Urinary bladder (tissue), 4 donors: ENCODE results near the gene PRKD1. TPM values are rescaled to one million over a fixed set of nuclear protein-coding genes. Genes with fewer than 3 reads are reported as not detected.

Experiments
- DNase-seq: peaks from one replicate; pipeline ENCODE4 v3.0.0-alpha.2; 2015; ENCODE audit errors: extremely low spot score
- H3K27ac ChIP-seq: one replicate; pipeline ENCODE4 v1.5.1; 2013; ENCODE audit warnings: low read depth, mild to moderate bottlenecking, moderate library complexity
- H3K36me3 ChIP-seq: one replicate; pipeline ENCODE4 v1.6.1; 2013; ENCODE audit warnings: mild to moderate bottlenecking, moderate library complexity; ENCODE audit not compliant: insufficient read depth
- H3K4me1 ChIP-seq: one replicate; pipeline ENCODE4 v1.6.1; 2013; ENCODE audit warnings: mild to moderate bottlenecking, moderate library complexity; ENCODE audit not compliant: insufficient read depth
- H3K4me3 ChIP-seq: one replicate; pipeline ENCODE4 v1.5.1; 2013; ENCODE audit warnings: low read depth, low read length
- WGBS: extraction: QIAGEN DNeasy Blood & Tissue Kit; methylation state at CpG from one replicate; pipeline ENCODE4 v1.1.7; 2013; 5-methylcytosine and 5-hydroxymethylcytosine counted together
- polyA plus RNA-seq: library from polyadenylated mRNA; stranded (reverse); fragments of 200-250 nt; gene quantifications from one replicate; pipeline ENCODE4 v1.2.3, GENCODE V29; 2013
- total RNA-seq: library from RNA; depleted of rRNA; stranded (reverse); fragments of >200 nt; gene quantifications from one replicate; pipeline ENCODE4 v1.2.3, GENCODE V29; 2014
- donor health status: healthy with polysubstance abuse.
- donor health status: healthy.

The PRKD1 gene
- total and polyA plus RNA-seq, 2 donors: 17.7 to 27.7 TPM

GRCh38 chr14:29674566-29675285 lies 252.9 kb downstream of the PRKD1 start:
- 92% methylated on average over 7 of the region's 7 CpGs for WGBS

DNA sequence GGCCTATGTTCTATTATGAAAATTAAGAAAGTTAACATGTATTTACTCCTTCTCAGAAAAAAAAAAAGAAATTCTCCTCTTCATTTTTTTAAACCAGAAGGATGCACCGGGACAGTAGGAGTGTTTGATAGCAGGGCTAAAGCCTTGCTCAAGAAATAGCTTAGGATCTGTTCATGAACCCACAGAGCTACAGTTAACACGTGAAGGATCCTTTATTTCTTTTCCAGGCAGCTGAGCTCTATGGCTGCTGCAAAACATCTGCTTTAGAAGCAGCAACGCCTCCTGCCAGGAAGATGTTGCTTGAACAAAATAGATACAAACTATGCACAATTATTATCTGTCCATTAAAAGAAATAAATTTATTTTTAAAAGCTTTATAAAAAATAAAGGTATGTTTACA lies 254.8 kb downstream of the PRKD1 start:
- 45% methylated on average over 3 of the region's 3 CpGs for WGBS
- Histone ChIP-seq H3K27ac (no peak overlapping the region), H3K4me1 (no peaks in the 10 kb centered on the region), H3K36me3 (no peaks in the 10 kb centered on the region), H3K4me3 (no peak overlapping the region)
- no peak for DNase-seq

More at GRCh38 chr14:29674566-29675285, 252.9 kb downstream of the PRKD1 start:
- no peaks in the 10 kb centered on the region for H3K36me3 ChIP-seq
- DNase-seq: no peak
- no peak overlapping the region for H3K4me3 ChIP-seq
- no peaks in the 10 kb centered on the region for H3K4me1 ChIP-seq
- H3K27ac ChIP-seq: no peak overlapping the region

GRCh38 chr14:29671034-29671433 lies 256.6 kb downstream of the PRKD1 start:
- Histone ChIP-seq H3K4me1 (no peaks in the 10 kb centered on the region), H3K4me3 (no peak overlapping the region), H3K36me3 (no peaks in the 10 kb centered on the region), H3K27ac (no peak overlapping the region)
- 57% methylated on average over 1 of the region's 1 CpG for WGBS
- DNase-seq: no peak

DNA sequence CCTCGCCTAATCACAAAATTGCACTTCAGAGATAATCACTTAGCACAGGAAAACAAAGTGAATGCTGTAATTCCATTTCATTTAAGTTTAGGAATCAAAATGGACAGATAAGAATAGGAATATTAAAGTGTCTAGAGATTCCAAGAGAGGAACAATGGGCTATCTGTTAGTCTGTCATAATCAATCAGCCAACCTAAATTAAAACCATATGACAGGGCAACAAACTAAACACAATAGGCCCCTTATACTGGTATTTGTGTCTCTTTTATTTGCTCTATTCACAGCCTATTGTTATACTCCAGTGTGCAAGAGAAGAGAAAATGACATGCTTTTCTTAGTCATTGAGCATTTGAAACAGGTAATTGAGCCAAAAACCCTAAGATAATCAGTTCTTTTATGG lies 259.4 kb downstream of the PRKD1 start:
- Histone ChIP-seq H3K4me1 (no peaks in the 10 kb centered on the region), H3K36me3 (no peaks in the 10 kb centered on the region), H3K27ac (no peak overlapping the region), H3K4me3 (no peak overlapping the region)
- 94% methylated on average over 1 of the region's 1 CpG for WGBS
- DNase-seq: no peak

DNA sequence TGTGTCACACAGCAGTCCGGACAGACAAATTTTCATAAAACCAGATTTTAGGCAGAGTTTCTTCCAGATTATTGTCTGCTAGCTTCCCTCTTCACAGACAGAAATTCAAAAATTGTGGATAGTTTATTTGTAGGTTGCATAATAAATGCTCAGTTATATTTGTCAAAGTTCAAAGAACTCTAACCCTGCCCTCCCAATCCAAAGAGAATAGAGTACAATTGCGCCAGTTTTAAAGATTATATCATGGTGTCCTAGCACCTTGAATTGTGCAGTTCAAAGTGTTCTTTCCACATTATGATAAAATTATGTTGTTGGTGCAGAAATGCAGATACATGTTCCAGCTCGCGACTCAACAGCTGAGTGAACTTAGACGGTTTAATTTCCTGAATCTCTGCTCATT lies 263.1 kb downstream of the PRKD1 start:
- H3K4me3 ChIP-seq: no peak overlapping the region
- H3K27ac ChIP-seq: no peak overlapping the region
- WGBS: 95% methylated on average over 5 of the region's 5 CpGs
- no peaks in the 10 kb centered on the region for H3K4me1 ChIP-seq
- no peak for DNase-seq
- H3K36me3 ChIP-seq: no peaks in the 10 kb centered on the region

DNA sequence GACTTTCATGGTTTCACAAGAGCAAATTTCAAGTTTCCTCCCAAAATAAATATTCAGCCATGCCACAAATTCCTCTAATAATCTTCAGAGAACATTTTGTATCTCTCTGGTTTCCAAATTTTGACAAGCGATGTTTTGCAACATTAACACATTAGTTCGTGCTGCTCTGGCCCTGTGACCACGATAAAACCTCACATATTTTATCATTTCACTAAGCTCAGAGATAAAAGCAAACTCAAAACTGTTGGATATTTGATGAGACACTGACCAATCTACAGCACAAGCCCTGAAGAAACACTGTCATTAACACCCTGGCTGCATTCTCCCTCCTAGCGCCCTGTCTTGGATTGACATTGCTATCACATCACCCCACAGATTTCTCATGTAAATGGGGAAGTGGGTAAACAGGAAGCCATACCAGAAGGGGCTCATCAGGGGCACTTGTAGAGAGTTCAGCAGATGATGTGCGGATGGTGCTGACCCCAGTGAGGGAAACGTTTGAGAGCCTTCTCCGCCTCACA lies 264.3 kb downstream of the PRKD1 start:
- no peak for DNase-seq
- Histone ChIP-seq H3K36me3 (no peaks in the 10 kb centered on the region), H3K4me1 (no peaks in the 10 kb centered on the region), H3K27ac (no peak overlapping the region), H3K4me3 (no peak overlapping the region)
- WGBS: 68% methylated on average over 7 of the region's 7 CpGs

GRCh38 chr14:29654901-29655550 lies 272.6 kb downstream of the PRKD1 start:
- no peak overlapping the region for H3K4me3 ChIP-seq
- no peak for DNase-seq
- 58% methylated on average over 4 of the region's 4 CpGs for WGBS
- H3K36me3 ChIP-seq: no peaks in the 10 kb centered on the region
- H3K4me1 ChIP-seq: no peaks in the 10 kb centered on the region
- no peak overlapping the region for H3K27ac ChIP-seq

GRCh38 chr14:29653303-29653702 lies 274.3 kb downstream of the PRKD1 start:
- H3K27ac ChIP-seq: no peak overlapping the region
- DNase-seq: no peak
- H3K36me3 ChIP-seq: no peaks in the 10 kb centered on the region
- H3K4me3 ChIP-seq: no peak overlapping the region
- H3K4me1 ChIP-seq: no peaks in the 10 kb centered on the region

DNA sequence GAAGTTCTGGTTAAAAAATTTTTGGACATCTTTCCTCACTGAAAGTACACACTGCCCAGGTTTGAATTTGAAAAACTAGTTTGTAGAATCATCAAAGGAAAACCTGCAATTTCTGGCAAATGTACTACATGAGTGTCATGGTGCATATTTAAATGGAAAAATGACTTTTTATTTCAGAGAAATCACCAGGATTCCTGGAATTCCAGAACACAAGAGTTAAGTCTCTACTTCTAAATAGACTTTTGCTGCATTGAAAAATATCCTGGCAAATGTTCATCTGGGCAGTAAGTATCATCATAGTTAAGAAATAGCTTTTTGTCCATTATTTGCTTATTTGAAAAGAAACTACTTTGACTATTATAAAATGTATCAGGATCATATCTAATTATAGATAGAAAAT lies 275.1 kb downstream of the PRKD1 start:
- Histone ChIP-seq H3K36me3 (no peaks in the 10 kb centered on the region), H3K4me1 (no peaks in the 10 kb centered on the region), H3K4me3 (no peak overlapping the region), H3K27ac (no peak overlapping the region)
- DNase-seq: no peak

DNA sequence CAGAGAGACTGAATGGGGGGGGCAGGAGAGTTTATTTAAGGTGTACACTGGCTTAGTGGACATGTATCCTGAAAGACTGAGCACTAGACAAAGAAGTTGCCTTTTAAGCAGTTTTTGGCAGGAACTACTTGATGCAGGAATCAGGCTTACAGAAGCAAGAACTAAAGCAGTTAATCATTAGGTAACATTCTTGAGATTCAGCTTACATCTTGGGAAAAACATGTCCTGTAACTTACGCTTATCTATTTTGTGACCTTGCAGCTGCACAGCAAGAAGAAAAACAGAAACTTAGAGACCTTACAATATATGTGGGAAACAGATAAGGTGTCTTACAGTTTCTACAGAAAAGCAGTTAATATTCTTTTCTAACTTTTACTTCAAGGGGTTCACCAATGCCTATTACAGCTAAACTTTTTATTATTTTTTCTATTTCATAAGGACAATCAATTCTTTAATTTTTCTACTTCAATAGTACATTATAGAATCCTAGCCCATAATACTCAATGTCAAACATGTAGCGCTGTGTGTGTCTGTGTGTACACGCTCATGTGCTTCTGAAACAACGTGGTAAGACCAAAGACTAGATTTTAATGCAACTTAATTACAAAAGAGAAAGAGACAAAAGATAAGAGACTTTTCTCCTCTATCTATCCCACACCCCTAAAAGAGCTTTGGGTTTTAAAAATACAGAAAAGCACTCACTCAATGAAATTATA lies 276.9 kb downstream of the PRKD1 start:
- no peak for DNase-seq
- no peaks in the 10 kb centered on the region for H3K4me1 ChIP-seq
- no peaks in the 10 kb centered on the region for H3K36me3 ChIP-seq
- 80% methylated on average over 4 of the region's 4 CpGs for WGBS
- H3K4me3 ChIP-seq: no peak overlapping the region
- H3K27ac ChIP-seq: no peak overlapping the region

DNA sequence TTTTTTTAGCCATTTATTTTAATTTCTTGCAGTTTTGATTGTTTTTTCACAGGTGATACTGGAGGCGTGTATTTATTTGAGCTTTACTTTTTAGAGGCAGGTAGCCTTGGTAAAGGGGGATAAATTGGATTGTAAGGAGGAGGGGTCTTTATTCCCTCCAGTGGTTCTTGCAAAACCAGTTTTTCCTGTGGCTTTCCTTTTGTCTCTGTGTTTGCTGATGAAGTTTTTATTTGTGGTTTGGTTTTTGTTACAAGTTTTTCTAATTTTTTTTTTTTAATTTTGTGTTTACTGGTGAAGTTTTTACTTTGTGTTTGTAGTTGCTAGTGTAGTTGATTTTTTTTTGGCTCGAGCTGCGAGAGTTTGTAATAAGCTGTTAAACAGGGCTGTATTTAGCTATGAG lies 278.5 kb downstream of the PRKD1 start:
- Histone ChIP-seq H3K4me1 (no peaks in the 10 kb centered on the region), H3K36me3 (no peaks in the 10 kb centered on the region), H3K27ac (no peak overlapping the region), H3K4me3 (no peak overlapping the region)
- no peak for DNase-seq
- 95% methylated on average over 3 of the region's 3 CpGs for WGBS

GRCh38 chr14:29648045-29648444 lies 279.6 kb downstream of the PRKD1 start:
- Histone ChIP-seq H3K4me3 (no peak overlapping the region), H3K27ac (no peak overlapping the region), H3K4me1 (no peaks in the 10 kb centered on the region), H3K36me3 (no peaks in the 10 kb centered on the region)
- DNase-seq: no peak

DNA sequence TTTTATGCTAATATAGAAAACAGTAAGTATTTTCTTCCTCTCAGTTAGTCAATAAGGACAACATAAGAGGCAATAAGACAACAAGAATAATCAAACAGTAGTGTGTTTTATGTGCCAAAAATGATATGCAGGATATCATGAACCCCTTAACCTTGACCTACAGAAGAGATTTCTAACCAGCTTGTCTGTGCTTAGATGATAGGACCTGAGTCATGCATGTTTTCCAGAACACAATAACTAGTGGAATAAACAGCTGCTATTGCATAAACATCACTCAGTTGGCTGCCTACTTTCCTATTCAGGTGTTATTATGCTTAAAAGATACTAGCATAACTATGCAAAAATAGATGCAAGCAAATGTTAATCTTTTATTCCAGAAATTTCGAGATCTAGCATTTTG lies 282.5 kb downstream of the PRKD1 start:
- no peaks in the 10 kb centered on the region for H3K36me3 ChIP-seq
- no peak overlapping the region for H3K27ac ChIP-seq
- DNase-seq: no peak
- no peaks in the 10 kb centered on the region for H3K4me1 ChIP-seq
- 85% methylated on average over 1 of the region's 1 CpG for WGBS
- H3K4me3 ChIP-seq: no peak overlapping the region
